HCT116 (cell line): ENCODE data around the gene UBE3B. TPM values are rescaled to one million over a fixed set of nuclear protein-coding genes. Genes with fewer than 3 reads are reported as not detected.

Experiments
- ATAC-seq: fragments of 200-7000 bp; cut with Tn5 transposase; 2 replicates; pipeline ENCODE4 v1.9.1; 2020; ENCODE audit warnings: mild to moderate bottlenecking, moderate library complexity
- BruUV-seq: library from RNA; stranded (reverse); fragments of 400-500 nt; replicated peaks from 2 replicates; lab custom pipeline; 2021; lab: Mats Ljungman, UMichigan
- CTCF ChIA-PET: fragments of 300-600 bp; sonication (Branson Sonifier 250); formaldehyde crosslinking; loops from one replicate; lab custom pipeline; 2021; ENCODE audit warnings: antibody characterized with exemption; lab: Charles Lee
- POLR2A ChIA-PET: fragments of 300-600, 350-600 bp; sonication (Branson Sonifier 250); formaldehyde crosslinking; loops from one replicate; lab custom pipeline; 2021; ENCODE audit warnings: antibody characterized with exemption; lab: Charles Lee
- RAD21 ChIA-PET, 2 experiments: fragments of 300-600 bp; sonication (Branson Sonifier 250); formaldehyde crosslinking; loops; one replicate each; lab custom pipeline; 2023; ENCODE audit warnings: low total read pairs in 2 of 2; ENCODE audit not compliant: uncharacterized antibody in 2 of 2, unreplicated experiment in 2 of 2, low non-redundant PET in 1 of 2; lab: Charles Lee
- DNase-seq: peaks from one replicate; pipeline ENCODE4 v3.0.0-alpha.2; 2010; ENCODE audit warnings: low read depth, low spot score
- H2AFZ ChIP-seq: fragments of 200-600 bp; shearing (Covaris generic), sonication (generic); 2 replicates; pipeline ENCODE4 v1.6.1; 2017; ENCODE audit warnings: low read depth, mixed run types, mixed read lengths, antibody characterized with exemption, low read length; ENCODE audit not compliant: poor library complexity, severe bottlenecking
- H3K27ac ChIP-seq: 2 replicates; pipeline ENCODE4 v1.5.1; 2012; ENCODE audit warnings: low read depth, low read length
- H3K27me3 ChIP-seq: fragments of 200-600 bp; sonication (generic); 2 replicates; pipeline ENCODE4 v1.6.1; 2016; ENCODE audit warnings: mixed run types, low read length, mixed read lengths; ENCODE audit not compliant: insufficient read depth
- H3K36me3 ChIP-seq, 2 experiments: fragments of 200-500 bp in 1 of 2; fragments of 200-600 bp in 1 of 2; sonication (Bioruptor generic) in 1 of 2; sonication (generic) in 1 of 2; 2 replicates each; pipeline versions ENCODE4 v1.5.1 to v1.6.1; 2014 to 2016; ENCODE audit warnings: low read length in 2 of 2, inconsistent platforms in 1 of 2, mixed read lengths in 1 of 2, mixed run types in 1 of 2; ENCODE audit not compliant: insufficient read depth in 2 of 2, control insufficient read depth in 1 of 2
- H3K4me1 ChIP-seq, 2 experiments: fragments of 200-600 bp in 1 of 2; sonication (generic) in 1 of 2; 2 replicates each; pipeline versions ENCODE4 v1.5.1 to v1.6.1; 2012 to 2017; ENCODE audit warnings: low read length in 2 of 2, inconsistent platforms in 1 of 2, mild to moderate bottlenecking in 1 of 2, mixed read lengths in 1 of 2, mixed run types in 1 of 2, moderate library complexity in 1 of 2; ENCODE audit not compliant: insufficient read depth in 2 of 2, control insufficient read depth in 1 of 2
- H3K4me2 ChIP-seq: fragments of 200-600 bp; sonication (generic); 2 replicates; pipeline ENCODE4 v1.6.1; 2017; ENCODE audit warnings: mixed run types, low read length, mixed read lengths
- H3K4me3 ChIP-seq, 2 experiments: fragments of 200-600 bp in 1 of 2; sonication (generic) in 1 of 2; replicated peaks in 1 of 2; 2 replicates each; pipeline ENCODE4 v1.5.1; 2011 to 2016; ENCODE audit warnings: low read length in 2 of 2, control low read depth in 1 of 2, low read depth in 1 of 2, mild to moderate bottlenecking in 1 of 2, mixed read lengths in 1 of 2, mixed run types in 1 of 2
- H3K79me2 ChIP-seq: fragments of 200-600 bp; sonication (generic); 2 replicates; pipeline ENCODE4 v1.6.1; 2017; ENCODE audit warnings: mild to moderate bottlenecking, mixed run types, low read length, moderate library complexity, mixed read lengths; ENCODE audit not compliant: insufficient read depth
- H3K9ac ChIP-seq: fragments of 200-600 bp; sonication (generic); 2 replicates; pipeline ENCODE4 v1.6.1; 2016; ENCODE audit warnings: low read length, mixed read lengths
- H3K9me2 ChIP-seq: fragments of 200-600 bp; sonication (generic), shearing (Covaris generic); 2 replicates; pipeline ENCODE4 v1.6.1; 2017; ENCODE audit warnings: mixed run types, mild to moderate bottlenecking, moderate library complexity; ENCODE audit not compliant: insufficient read depth
- H3K9me3 ChIP-seq, 2 experiments: fragments of 200-500 bp in 1 of 2; fragments of 200-600 bp in 1 of 2; sonication (Bioruptor generic) in 1 of 2; sonication (generic) in 1 of 2; 2 replicates each; pipeline ENCODE4 v1.6.1; 2014 to 2017; ENCODE audit warnings: low read length in 2 of 2, mixed read lengths in 2 of 2, inconsistent platforms in 1 of 2, low read depth in 1 of 2, mild to moderate bottlenecking in 1 of 2, mixed run types in 1 of 2, moderate library complexity in 1 of 2; ENCODE audit not compliant: control insufficient read depth in 1 of 2, insufficient read depth in 1 of 2
- H4K20me1 ChIP-seq: fragments of 200-600 bp; sonication (generic), shearing (Covaris generic); 2 replicates; pipeline ENCODE4 v1.6.1; 2017; ENCODE audit warnings: mixed run types, mild to moderate bottlenecking, moderate library complexity; ENCODE audit not compliant: insufficient read depth
- CEBPB ChIP-seq: IDR thresholded peaks from 2 replicates; pipeline ENCODE4 v1.6.1; 2012; ENCODE audit warnings: low read depth
- EGR1 ChIP-seq: IDR thresholded peaks from 2 replicates; pipeline ENCODE4 v1.6.1; 2012; ENCODE audit warnings: low read depth
- ELF1 ChIP-seq: IDR thresholded peaks from 2 replicates; pipeline ENCODE4 v1.6.1; 2012; ENCODE audit warnings: low read depth, borderline replicate concordance
- EZH2phosphoT487 ChIP-seq: fragments of 200-600 bp; IDR thresholded peaks from 2 replicates; pipeline ENCODE4 v1.6.1; 2018; ENCODE audit warnings: antibody characterized with exemption, borderline replicate concordance
- JUND ChIP-seq: IDR thresholded peaks from 2 replicates; pipeline ENCODE4 v1.6.1; 2012
- POLR2A ChIP-seq: IDR thresholded peaks from 2 replicates; pipeline ENCODE4 v1.7.0; 2011; ENCODE audit warnings: borderline replicate concordance; ENCODE audit not compliant: insufficient read depth, insufficient read length; ENCODE audit errors: extremely low read depth
- POLR2AphosphoS5 ChIP-seq: IDR thresholded peaks from 2 replicates; pipeline ENCODE4 v1.6.1; 2011; ENCODE audit warnings: mild to moderate bottlenecking, low read depth, low read length, moderate library complexity
- RAD21 ChIP-seq: IDR thresholded peaks from 2 replicates; pipeline ENCODE4 v1.6.1; 2012; ENCODE audit warnings: low read depth, mild to moderate bottlenecking
- SIN3A ChIP-seq: IDR thresholded peaks from 2 replicates; pipeline ENCODE4 v1.6.1; 2012; ENCODE audit warnings: low read depth
- SP1 ChIP-seq: IDR thresholded peaks from 2 replicates; pipeline ENCODE4 v1.6.1; 2012; ENCODE audit warnings: low read depth
- SRF ChIP-seq: IDR thresholded peaks from 2 replicates; pipeline ENCODE4 v1.6.1; 2012; ENCODE audit warnings: low read depth
- YY1 ChIP-seq: IDR thresholded peaks from 2 replicates; pipeline ENCODE4 v1.6.1; 2011; ENCODE audit warnings: low read length, low read depth, moderate library complexity, mild to moderate bottlenecking; ENCODE audit not compliant: insufficient replicate concordance; ENCODE audit errors: extremely low read depth
- ZFX ChIP-seq: fragments of 450-650 bp; IDR thresholded peaks from 2 replicates; pipeline ENCODE4 v1.6.1; 2017
- intact Hi-C: fragments of 100-400 bp; cut with micrococcal nuclease; formaldehyde crosslinking; loops from 2 replicates; pipeline ENCODE4 v1.10.0; 2022
- total RNA-seq: library from RNA; stranded (reverse); gene quantifications from one replicate; pipeline ENCODE4 v1.2.1, GENCODE V29; 2021; ENCODE audit not compliant: unreplicated experiment
- TF ChIP-seq, protein P1 (sequence below): IDR thresholded peaks from 2 replicates; pipeline ENCODE4 v1.6.1; 2011; ENCODE audit warnings: mild to moderate bottlenecking, low read length, moderate library complexity; ENCODE audit not compliant: insufficient replicate concordance; ENCODE audit errors: extremely low read depth
- TF ChIP-seq, protein P2 (sequence below): IDR thresholded peaks from 2 replicates; pipeline ENCODE4 v1.6.1; 2012
- TF ChIP-seq, protein P3 (sequence below): IDR thresholded peaks from 2 replicates; pipeline ENCODE4 v1.6.1; 2012
- TF ChIP-seq, protein P4 (sequence below): IDR thresholded peaks from 2 replicates; pipeline ENCODE4 v1.6.1; 2012; ENCODE audit warnings: low read depth
- TF ChIP-seq, protein P5 (sequence below), 3 experiments: fragments of 200-600 bp in 1 of 3; sonication (generic) in 1 of 3; IDR thresholded peaks in 2 of 3; conservative IDR thresholded peaks in 1 of 3; 2 replicates each; pipeline ENCODE4 v1.5.1; 2012 to 2017; ENCODE audit warnings: low read depth in 2 of 3, low read length in 2 of 3, antibody characterized with exemption in 1 of 3, borderline replicate concordance in 1 of 3, control low read depth in 1 of 3, mild to moderate bottlenecking in 1 of 3, mixed read lengths in 1 of 3, mixed run types in 1 of 3, moderate library complexity in 1 of 3; ENCODE audit not compliant: insufficient read depth in 1 of 3

UBE3B gene
- total RNA-seq, 1 experiment from 2014 or later, result 28.9 TPM

DNA sequence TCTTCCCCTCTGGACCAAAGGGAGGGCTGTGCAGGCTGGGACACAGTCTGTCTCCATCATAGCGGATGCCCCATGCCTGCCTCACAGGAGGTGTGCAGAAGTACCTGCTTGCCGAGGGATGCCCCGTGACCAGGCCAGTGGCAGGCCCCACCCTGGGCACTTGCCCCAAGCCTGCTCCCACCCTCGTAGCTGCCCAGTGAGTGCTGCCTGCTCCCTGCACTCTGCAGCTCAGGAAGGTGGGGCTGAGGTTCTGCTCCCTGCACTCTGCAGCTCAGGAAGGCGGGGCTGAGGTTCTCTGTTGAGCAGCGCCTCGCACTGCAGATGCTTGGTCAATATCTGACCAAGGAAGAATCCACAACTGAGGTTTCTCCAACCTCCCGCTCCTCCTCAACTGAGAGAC lies 89.0 kb downstream of the UBE3B start:
- Histone ChIP-seq H3K9ac (no peak overlapping the region), H3K4me2 (no peak overlapping the region), H3K9me2 (no peaks in the 10 kb centered on the region), H2AFZ (no peak overlapping the region), H3K27ac (no peak overlapping the region), H3K9me3 (no peaks in the 10 kb centered on the region), H3K79me2 (no peaks in the 10 kb centered on the region), H3K36me3 (no peaks in the 10 kb centered on the region), H3K27me3 (no peaks in the 10 kb centered on the region), H3K4me3 (no peak overlapping the region), H4K20me1 (no peaks in the 10 kb centered on the region), H3K4me1 (no peaks in the 10 kb centered on the region)
- POLR2A ChIA-PET, result no interaction called here
- ATAC-seq, result no peak
- no peak for TF ChIP-seq ZFX
- no peak for TF ChIP-seq ELF1
- TF ChIP-seq POLR2A, result no peak
- TF ChIP-seq, protein P1, sequence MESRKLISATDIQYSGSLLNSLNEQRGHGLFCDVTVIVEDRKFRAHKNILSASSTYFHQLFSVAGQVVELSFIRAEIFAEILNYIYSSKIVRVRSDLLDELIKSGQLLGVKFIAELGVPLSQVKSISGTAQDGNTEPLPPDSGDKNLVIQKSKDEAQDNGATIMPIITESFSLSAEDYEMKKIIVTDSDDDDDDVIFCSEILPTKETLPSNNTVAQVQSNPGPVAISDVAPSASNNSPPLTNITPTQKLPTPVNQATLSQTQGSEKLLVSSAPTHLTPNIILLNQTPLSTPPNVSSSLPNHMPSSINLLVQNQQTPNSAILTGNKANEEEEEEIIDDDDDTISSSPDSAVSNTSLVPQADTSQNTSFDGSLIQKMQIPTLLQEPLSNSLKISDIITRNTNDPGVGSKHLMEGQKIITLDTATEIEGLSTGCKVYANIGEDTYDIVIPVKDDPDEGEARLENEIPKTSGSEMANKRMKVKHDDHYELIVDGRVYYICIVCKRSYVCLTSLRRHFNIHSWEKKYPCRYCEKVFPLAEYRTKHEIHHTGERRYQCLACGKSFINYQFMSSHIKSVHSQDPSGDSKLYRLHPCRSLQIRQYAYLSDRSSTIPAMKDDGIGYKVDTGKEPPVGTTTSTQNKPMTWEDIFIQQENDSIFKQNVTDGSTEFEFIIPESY, result no peak
- TF ChIP-seq YY1, result no peak
- TF ChIP-seq RAD21, result no peak
- TF ChIP-seq, protein P2, sequence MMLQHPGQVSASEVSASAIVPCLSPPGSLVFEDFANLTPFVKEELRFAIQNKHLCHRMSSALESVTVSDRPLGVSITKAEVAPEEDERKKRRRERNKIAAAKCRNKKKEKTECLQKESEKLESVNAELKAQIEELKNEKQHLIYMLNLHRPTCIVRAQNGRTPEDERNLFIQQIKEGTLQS, result no peak
- no peak for TF ChIP-seq SIN3A
- no peak for TF ChIP-seq JUND
- TF ChIP-seq, protein P3, sequence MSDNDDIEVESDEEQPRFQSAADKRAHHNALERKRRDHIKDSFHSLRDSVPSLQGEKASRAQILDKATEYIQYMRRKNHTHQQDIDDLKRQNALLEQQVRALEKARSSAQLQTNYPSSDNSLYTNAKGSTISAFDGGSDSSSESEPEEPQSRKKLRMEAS, result no peak
- TF ChIP-seq POLR2AphosphoS5, result no peak
- TF ChIP-seq, protein P4, sequence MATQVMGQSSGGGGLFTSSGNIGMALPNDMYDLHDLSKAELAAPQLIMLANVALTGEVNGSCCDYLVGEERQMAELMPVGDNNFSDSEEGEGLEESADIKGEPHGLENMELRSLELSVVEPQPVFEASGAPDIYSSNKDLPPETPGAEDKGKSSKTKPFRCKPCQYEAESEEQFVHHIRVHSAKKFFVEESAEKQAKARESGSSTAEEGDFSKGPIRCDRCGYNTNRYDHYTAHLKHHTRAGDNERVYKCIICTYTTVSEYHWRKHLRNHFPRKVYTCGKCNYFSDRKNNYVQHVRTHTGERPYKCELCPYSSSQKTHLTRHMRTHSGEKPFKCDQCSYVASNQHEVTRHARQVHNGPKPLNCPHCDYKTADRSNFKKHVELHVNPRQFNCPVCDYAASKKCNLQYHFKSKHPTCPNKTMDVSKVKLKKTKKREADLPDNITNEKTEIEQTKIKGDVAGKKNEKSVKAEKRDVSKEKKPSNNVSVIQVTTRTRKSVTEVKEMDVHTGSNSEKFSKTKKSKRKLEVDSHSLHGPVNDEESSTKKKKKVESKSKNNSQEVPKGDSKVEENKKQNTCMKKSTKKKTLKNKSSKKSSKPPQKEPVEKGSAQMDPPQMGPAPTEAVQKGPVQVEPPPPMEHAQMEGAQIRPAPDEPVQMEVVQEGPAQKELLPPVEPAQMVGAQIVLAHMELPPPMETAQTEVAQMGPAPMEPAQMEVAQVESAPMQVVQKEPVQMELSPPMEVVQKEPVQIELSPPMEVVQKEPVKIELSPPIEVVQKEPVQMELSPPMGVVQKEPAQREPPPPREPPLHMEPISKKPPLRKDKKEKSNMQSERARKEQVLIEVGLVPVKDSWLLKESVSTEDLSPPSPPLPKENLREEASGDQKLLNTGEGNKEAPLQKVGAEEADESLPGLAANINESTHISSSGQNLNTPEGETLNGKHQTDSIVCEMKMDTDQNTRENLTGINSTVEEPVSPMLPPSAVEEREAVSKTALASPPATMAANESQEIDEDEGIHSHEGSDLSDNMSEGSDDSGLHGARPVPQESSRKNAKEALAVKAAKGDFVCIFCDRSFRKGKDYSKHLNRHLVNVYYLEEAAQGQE, result no peak
- TF ChIP-seq SP1, result no peak
- TF ChIP-seq EGR1, result no peak
- no peak for TF ChIP-seq CEBPB
- TF ChIP-seq SRF, result no peak
- TF ChIP-seq, protein P5, sequence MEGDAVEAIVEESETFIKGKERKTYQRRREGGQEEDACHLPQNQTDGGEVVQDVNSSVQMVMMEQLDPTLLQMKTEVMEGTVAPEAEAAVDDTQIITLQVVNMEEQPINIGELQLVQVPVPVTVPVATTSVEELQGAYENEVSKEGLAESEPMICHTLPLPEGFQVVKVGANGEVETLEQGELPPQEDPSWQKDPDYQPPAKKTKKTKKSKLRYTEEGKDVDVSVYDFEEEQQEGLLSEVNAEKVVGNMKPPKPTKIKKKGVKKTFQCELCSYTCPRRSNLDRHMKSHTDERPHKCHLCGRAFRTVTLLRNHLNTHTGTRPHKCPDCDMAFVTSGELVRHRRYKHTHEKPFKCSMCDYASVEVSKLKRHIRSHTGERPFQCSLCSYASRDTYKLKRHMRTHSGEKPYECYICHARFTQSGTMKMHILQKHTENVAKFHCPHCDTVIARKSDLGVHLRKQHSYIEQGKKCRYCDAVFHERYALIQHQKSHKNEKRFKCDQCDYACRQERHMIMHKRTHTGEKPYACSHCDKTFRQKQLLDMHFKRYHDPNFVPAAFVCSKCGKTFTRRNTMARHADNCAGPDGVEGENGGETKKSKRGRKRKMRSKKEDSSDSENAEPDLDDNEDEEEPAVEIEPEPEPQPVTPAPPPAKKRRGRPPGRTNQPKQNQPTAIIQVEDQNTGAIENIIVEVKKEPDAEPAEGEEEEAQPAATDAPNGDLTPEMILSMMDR (IDR thresholded peaks at IDR 0.05 in 2 of 3, conservative IDR thresholded peaks at IDR 0.05 in 1 of 3; ENCODE audit: borderline replicate concordance in 1 of 3, insufficient read depth in 1 of 3, low read depth in 2 of 3, low read length in 2 of 3), result no peak
- TF ChIP-seq EZH2phosphoT487, result no peak
- CTCF ChIA-PET, result no interaction called here
- RAD21 ChIA-PET, result no interaction called here
- DNase-seq, result no peak
- no TSS peak for BruUV-seq
- intact Hi-C loops, result no loop called here
